ENCODE data around the gene VPS29.
"Not testable (repeated sequence)": the region's sequence is repeated elsewhere in the genome, so short reads cannot be mapped to it uniquely, and the experiment has no call there.

The VPS29 gene

DNA sequence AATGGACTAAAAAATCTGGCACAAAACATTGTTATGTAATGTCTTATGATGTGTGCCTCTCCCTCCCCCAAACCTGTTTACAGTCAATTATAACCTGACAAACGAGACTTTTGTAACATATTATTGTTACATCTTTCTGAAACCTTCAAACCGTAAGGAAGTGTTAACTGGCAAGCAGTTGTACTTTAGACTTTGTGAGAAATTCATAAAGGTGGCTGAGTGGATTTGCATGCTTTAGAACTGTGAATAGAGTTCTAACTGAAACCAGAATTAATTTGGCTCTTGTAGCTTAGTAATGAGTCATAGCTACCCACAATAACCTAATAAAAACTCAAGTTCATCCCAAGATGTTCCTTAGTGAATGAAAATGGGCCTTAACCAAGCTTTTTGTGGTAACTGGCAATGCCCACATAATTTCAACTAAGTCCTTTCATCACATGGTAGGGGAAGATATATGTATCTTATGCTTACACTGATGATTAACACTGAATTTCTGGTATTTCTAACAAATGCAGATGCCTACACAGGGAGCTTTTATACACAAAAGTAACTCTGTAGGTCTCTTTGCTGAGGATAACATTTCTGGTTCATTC is 29.9 kb upstream of the VPS29 start:
- no peak for DNase-seq (ENCODE audit: low read depth, low spot score)
- H3K4me3 ChIP-seq (ENCODE audit: low read length): no peak overlapping the region

DNA sequence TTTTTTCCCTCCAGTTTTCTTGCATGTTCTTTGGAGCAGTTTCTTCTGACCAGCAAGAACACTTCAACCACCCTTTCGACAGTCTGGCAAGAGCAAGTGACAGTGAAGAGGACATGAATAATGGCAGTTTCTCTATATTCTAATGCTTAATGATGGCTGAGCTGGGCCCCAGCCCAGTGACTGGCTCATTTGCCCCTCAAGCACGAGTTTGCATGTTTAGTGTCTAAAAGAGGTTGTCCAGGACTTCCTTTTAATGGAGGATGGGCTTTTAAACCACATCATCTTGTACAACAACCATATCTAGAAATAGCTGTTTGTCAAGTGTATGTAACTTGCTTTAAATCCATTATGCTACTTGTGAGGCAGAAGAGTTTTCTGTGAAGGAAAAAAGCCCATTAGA is 28.6 kb upstream of the VPS29 start:
- no peak for DNase-seq (ENCODE audit: low read depth, low spot score)
- no peak overlapping the region for H3K4me3 ChIP-seq (ENCODE audit: low read length)

DNA sequence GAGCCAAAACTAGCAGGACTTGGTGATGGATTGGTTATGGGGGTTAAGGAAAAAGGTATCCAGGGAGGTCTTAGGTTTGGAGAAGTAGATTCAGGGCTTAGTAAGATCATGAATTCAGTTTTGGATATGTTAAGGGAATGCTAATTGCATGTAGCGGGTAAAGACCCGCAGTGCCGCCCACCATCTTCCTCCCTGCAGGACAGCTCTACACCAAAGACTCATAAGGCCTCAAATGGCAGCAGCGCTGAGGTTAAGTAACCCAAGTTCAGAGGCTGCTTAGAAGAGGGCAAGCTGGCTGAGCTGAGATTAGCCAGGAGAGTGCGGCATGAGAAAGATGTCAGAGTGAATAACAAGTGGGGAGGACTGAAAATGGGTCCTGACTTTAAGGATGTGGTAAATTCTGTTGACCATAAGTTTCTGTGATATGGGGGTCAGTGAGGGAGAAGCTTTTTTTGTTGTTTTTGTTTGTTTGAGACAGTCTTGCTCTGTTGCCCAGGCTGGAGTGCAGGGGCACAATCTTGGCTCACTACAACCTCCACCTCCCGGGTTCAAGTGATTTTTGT is 26.4 kb upstream of the VPS29 start:
- no peak overlapping the region for H3K4me3 ChIP-seq (ENCODE audit: low read length)
- no peak for DNase-seq (ENCODE audit: low read depth, low spot score)

DNA sequence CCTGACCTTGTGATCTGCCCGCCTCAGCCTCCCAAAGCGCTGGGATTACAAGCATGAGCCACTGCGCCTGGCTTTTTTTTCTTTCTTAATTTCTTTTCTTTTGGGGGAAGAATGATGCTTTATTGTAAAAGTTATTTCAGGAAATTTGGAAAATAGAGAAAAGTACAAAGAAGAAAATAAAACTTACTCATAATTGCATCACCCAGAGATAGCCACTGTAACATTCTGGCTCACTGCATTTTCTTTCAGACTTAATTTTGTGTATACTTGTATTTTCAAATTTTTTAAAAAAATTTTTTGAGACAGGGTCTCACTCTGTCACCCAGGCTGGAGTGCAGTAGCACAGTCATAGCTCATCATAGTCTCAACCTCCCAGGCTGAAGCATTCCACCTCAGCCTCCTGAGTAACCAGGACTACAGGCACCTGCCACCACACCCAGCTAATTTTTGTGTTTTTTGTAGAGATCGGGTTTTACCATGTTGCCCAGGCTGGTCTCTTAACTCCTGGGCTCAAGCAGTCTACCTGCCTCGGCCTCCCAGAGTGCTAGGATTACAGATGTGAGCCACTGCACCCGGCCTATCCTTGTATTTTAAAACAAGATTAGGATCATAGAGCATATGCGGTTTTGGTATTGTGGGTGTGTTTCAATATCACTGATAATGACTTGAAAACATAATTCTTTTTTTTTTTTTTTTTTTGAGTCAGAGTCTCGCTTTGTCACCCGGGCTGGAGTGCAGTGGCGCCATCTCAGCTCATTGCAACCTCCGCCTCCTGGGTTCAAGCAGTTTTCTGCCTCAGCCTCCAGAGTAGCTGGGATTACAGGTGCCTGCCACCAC is 19.2 kb upstream of the VPS29 start:
- H3K4me3 ChIP-seq (ENCODE audit: low read length); DNase-seq (ENCODE audit: low read depth, low spot score): not testable (repeated sequence)

DNA sequence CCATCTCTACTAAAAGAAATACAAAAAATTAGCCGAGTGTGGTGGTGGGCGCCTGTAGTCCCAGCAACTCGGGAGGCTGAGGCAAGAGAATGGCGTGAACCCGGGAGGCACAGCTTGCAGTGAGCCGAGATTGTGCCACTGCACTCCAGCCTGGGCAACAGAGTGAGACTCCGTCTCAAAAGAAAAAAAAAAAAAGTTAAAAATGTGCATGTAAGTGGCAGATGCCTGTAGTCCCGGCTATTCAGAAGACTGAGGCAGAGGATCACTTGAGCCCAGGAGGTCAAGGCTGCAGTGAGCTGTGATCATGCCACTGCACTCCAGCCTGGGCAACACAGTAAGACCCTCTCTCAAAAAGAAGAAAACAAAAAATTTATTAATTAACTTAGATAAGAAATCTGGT is 16.1 kb upstream of the VPS29 start:
- H3K4me3 ChIP-seq (ENCODE audit: low read length); DNase-seq (ENCODE audit: low read depth, low spot score): not testable (repeated sequence)

DNA sequence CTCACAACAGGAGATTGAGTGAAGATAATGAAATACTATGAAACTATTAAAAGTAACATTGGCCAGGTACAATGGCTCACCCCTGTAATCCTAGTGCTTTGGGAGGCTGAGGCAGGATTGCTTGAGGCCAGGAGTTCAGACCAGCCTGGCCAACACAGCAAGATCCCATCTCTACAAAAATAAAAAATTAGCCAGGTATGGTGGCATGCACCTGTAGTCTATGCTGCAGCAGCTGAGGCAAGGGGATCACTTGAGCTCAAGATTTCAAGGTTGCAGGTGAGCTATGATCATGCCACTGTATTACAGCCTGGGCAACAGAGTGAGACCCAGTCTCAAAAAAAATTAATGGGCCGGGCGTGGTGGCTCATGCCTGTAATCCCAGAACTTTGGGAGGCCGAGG is 15.1 kb upstream of the VPS29 start:
- no peak for DNase-seq (ENCODE audit: low read depth, low spot score)
- no peak overlapping the region for H3K4me3 ChIP-seq (ENCODE audit: low read length)

DNA sequence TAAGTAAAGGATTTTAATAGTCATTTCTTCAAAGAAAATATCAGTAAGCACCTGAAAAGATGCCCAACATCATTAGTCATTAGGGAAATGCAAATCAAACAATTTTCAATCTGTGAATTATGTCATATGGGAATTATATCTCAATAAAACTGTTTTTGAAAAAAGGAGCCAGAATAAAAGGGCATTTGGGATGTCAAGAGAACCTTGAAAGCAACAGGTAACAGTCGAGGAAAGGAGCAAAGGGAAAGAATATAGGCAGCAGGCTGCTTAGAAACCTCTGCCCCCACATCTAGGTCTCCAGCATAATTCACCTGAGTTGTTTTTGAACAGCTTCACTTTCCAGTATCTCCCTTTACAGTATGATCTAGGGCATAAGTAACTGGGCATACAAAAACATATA is 12.5 kb upstream of the VPS29 start:
- H3K4me3 ChIP-seq (ENCODE audit: low read length): no peak overlapping the region
- no peak for DNase-seq (ENCODE audit: low read depth, low spot score)

DNA sequence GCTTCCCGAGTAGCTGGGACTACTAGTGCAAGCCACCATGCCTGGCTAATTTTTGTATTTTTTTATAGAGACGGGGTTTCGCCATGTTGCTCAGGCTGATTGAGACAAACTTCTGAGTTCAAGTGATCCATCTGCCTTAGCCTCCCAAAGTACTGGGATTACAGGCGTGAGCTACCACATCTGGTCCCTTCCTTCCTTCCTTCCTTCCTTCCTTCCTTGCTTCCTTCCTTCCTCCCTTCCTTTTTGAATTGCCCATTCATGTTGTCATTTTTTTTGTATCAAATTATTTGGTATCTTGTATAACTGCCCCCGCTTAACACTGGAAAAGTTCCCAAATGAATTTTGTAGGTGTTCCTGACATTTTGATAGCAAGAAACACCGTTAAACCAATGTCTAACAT is 11.9 kb upstream of the VPS29 start:
- DNase-seq (ENCODE audit: low read depth, low spot score): no peak
- no peak overlapping the region for H3K4me3 ChIP-seq (ENCODE audit: low read length)

DNA sequence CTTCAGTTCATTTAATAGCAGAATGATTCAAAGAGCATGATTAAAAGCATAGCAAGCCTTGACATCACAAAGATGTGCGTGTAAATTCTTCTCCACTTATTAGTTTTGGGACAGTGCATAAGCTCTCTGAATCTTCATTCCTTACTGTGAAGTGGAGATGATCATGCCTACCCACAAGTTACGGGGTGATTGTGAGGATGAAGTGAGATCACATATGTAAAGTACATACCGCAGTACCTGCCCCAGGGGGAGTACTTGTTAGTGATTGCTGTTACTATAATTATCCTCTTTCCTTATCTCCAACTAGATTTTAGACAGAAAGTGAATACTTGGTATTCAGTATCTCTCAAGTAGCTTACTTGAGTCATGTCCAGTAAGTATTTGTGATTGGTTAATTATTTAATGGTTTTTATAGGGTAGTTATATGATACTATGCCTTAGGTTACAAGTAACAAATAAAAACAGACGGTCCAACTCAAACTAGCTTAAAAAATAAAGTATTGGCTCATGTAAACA is 6.2 kb upstream of the VPS29 start:
- H3K4me3 ChIP-seq (ENCODE audit: low read length): no peak overlapping the region
- DNase-seq (ENCODE audit: low read depth, low spot score): no peak

DNA sequence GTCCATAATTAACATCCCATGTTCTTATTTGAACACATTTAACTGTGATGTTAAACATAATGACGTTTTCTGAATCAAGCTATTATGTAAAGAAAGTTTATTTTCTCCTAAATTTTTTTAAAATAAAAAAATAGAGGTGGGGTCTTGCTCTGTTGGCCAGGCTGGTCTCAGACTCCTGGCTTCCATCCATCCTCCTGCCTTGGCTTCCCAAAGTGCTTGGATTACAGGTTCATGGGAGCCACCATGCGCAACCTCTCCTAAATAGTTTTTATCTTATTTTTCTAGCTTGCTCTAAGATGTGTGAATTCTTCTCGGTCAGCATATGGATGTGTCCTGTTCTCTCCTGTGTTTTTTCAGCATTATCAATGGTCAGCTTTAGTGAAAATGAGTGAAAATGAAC is 3.4 kb upstream of the VPS29 start:
- H3K4me3 ChIP-seq (ENCODE audit: low read length): no peak overlapping the region
- DNase-seq (ENCODE audit: low read depth, low spot score): no peak

DNA sequence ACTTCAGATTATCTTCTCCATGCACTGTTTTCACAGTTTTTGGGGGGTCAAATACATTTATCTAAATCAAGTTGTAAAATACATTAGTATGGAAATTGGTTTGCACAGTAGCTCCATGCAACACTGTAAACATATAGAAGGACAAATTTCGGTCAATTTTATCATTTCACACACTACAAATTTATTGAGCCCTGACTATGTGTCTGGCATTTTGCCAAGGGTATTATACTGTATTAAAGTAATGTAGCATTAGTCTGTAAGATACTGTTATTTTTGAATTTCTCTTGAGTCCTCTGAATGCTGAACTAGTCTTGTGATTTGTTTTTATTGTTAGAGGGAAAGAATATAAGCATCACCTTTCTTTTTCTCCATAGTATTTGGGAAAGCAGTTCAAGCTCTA is 1.5 kb upstream of the VPS29 start:
- no peak overlapping the region for H3K4me3 ChIP-seq (ENCODE audit: low read length)
- DNase-seq (ENCODE audit: low read depth, low spot score): no peak

DNA sequence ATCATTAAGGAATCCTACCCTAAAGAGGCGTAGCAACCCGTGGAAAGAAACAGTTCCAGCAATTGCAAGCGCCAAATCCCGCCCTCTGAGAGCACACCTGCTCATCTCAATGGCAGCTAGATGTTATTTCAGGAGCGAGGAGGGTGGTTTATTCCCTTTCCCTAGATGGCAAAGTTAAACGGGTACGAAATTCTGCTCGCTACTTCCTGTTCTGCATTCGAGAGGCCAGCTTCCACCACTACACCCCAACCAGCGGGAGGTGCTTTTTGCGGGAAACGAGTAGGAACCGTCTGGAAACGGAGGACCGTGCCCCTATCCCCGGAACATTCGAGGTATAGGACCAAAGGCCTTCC is 536 bp downstream of the VPS29 start:
- peak; percentile 39 for DNase-seq (ENCODE audit: low read depth, low spot score)
- H3K4me3 ChIP-seq (ENCODE audit: low read length): peak overlapping the region; percentile 95

DNA sequence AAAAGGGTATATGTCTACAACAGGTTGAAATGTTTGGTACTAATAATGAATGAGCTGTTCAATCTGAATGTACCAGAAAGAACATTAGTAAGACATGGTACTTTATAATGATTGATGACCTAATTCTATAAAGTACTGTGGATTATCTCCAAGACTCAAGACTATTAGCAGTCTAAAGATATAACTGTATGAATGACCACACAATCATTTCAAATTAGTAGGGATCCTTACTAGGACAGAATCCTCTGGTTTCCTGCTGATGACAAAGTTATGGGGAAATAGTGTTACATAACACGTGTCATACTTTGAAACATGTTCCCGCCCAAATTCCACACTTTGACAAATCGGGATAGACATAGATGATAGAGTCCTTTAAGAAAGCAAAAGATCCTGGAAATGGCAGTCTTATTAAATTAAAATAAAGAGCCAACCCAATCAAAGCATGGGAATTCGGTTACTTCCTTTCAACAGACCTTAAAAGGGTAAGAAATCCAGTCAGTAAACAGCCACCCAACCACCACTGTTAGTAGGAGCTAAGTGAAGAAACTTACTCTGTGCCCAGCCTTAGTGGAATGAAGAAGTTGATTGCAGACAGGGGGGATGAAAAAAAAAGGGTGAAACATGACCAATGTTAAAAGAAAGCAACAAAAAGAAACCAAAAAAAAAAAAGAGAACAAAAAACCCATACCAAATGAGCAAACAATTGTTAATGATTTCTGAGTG is 2.8 kb downstream of the VPS29 start:
- peak; percentile 12 for DNase-seq (ENCODE audit: low read depth, low spot score)

DNA sequence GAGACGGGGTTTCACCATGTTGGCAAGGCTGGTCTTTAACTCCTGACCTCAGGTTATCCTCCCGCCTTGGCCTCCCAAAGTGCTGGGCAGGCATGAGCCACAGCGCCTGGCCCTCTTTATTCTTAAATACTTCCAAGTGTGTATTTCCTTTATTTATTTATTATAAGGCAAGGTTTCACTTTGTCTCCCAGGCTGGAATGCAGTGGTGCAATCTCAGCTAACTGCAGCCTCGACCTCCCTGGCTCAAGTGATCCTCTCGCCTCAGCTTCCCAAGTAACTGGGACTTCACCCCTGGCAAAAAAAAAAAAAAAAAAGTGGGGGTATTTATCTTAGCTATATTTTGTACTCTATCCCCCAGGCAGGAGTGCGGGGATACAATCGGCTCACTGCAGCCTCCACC is 26.5 kb downstream of the VPS29 start:
- no peak for DNase-seq (ENCODE audit: low read depth, low spot score)
- H3K4me3 ChIP-seq (ENCODE audit: low read length): no peak overlapping the region

More for the DNA sequence above, 2.8 kb downstream of the VPS29 start:
- H3K4me3 ChIP-seq (ENCODE audit: low read length): no peak overlapping the region

DNA sequence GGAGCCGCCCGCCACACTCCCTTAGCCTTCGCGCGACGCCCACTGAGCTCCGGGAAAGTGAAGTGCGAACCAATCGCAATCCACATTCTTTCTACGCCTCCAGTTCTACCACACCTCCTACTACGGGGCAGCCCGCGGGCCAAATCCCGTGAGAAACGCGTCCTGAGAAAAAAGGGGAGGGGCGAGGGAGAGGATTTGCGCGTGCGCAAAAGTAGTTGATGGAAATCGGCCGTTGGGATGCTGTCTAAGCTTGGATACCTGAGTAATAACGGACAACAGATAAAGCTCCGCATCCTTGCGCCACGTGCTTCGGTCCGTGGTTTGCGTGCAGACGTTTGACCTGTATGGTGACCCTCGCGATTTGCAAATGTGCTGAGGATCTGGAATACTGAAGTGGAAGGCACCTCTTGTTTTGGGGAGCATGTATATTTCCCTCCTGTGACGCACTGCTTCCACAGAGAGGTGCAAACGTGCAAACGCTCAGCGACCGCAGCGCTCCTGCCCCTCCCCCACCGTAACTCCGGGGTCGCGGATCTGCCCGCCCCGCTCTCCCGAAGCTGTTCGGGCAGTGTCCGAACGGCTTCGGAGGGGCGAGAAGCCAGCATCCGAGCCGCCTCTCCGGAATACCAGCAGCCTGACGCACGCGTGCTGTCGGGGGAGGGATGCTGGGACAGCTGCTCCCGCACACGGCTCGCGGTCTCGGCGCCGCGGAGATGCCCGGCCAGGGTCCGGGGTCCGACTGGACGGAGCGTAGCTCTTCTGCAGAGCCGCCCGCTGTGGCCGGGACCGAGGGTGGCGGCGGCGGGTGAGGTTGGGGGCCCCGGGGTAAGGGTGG is 33.5 kb downstream of the VPS29 start, which contains the start of the genes FAM216A and GPN3:
TSS of gene FAM216A (plus strand) at position 632 of the 835 bp plus-strand sequence. CDS start at position 663, 31 bp downstream.
TSS of gene GPN3 (minus strand) at position 44 of the 835 bp plus-strand sequence. CDS start 54 bp downstream, outside the sequence.
- H3K4me3 ChIP-seq (ENCODE audit: low read length): peak within 1 kb of the TSS; percentile 94

DNA sequence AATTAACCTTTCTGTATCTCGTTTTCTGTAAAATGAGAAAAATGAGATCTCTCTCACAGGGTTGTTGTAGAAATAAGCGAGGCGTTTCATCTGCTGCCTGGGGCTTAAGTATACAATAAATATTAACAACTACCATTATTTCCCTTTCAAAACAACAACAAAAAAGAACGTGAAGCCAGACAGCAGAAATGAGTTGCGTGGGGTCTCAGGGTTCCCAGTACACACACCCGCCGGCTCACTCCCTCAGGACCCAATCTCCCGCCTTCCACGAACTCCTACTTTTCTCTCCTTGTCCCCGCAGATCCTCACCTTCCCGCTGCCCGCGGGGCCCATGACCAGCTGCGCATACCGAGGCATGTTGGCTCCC is 34.1 kb downstream of the VPS29 start:
- no peak for DNase-seq (ENCODE audit: low read depth, low spot score)
- H3K4me3 ChIP-seq (ENCODE audit: low read length): peak overlapping the region; percentile 94

More for the DNA sequence above, 33.5 kb downstream of the VPS29 start, which contains the start of the genes FAM216A and GPN3:
- DNase-seq (ENCODE audit: low read depth, low spot score): peak; percentile 98

DNA sequence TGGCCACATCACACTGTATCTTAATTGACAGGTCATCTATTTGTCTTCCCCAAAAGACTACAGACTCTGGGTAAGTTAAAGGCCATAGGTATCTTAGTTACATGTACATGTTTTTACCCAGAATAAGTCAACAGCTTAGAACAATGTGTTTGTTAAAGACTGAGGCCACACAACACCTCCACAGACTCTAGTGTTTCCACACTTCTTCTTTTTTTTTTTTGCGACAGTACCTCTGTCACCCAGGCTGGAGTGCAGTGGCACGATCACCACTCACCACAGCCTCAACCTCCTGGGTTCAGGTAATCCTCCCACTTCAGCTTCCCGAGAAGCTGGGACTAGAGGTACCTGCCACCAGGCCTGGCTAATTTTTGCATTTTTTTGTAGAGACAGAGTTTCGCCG is 35.1 kb downstream of the VPS29 start:
- no peak for DNase-seq (ENCODE audit: low read depth, low spot score)
- peak overlapping the region; percentile 94 for H3K4me3 ChIP-seq (ENCODE audit: low read length)

DNA sequence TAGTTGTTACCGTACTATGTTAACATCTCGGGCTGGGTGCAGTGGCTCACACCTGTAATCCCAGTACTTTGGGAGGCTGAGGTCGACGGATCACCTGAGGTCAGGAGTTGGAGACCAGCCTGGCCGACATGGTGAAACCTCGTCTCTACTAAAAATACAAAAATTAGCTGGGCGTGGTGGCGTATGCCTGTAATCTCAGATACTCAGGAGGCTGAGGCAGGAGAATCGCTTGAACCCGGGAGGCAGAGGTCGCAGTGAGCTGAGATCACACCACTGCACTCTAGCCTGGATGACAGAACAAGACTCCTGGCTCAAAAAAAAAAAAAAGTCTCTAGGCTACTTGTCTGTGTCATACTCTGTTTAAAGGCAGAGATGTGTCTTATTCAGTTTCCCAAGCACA is 36.1 kb downstream of the VPS29 start:
- not testable (repeated sequence) for H3K4me3 ChIP-seq (ENCODE audit: low read length); DNase-seq (ENCODE audit: low read depth, low spot score)

DNA sequence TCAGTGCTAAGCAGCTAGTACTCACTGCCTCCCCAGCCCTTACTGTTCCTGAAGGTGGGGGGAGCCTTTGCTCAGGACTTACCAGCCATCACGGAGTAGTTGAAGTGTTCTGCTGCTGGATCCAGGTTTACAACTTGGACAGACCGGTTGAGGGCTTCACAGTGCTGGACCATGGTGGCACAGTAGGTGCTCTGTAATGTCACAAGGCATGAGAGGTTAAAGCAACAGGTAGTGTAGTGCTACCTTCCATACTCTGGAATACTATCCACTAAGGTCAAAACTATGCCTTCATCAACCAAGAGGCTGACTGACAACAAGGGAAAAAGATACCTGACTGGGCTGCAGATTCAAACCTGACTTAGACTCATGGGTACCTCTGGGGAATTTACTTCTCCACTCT is 36.9 kb downstream of the VPS29 start:
- no peak for DNase-seq (ENCODE audit: low read depth, low spot score)

More for the DNA sequence above, 36.9 kb downstream of the VPS29 start:
- no peak overlapping the region for H3K4me3 ChIP-seq (ENCODE audit: low read length)
